NCI-H146 treated with DMSO at 0.1 percent for 48 hours (cell line): ENCODE measurements around the gene FBXL7.

ENCODE experiments used
- DNase-seq: peaks from one replicate; lab custom pipeline; 2025; ENCODE audit not compliant: unreplicated experiment; lab: John Stamatoyannopoulos, UW

Gene FBXL7

GRCh38 chr5:15610216-15610615 lies 110.2 kb downstream of the FBXL7 start:
- no peak for DNase-seq

- DNase-seq: no peak
Observed at GRCh38 chr5:15611008-15611407, 111.0 kb downstream of the FBXL7 start.

GRCh38 chr5:15612915-15613635 lies 113.1 kb downstream of the FBXL7 start:
- DNase-seq: no peak

GRCh38 chr5:15614679-15615078 lies 114.7 kb downstream of the FBXL7 start:
- DNase-seq: no peak

- DNase-seq: no peak
Observed at GRCh38 chr5:15615859-15616258, 115.9 kb downstream of the FBXL7 start.

- DNase-seq: no peak
Observed at GRCh38 chr5:15618938-15619337, 119.0 kb downstream of the FBXL7 start.

GRCh38 chr5:15620501-15620900 lies 120.5 kb downstream of the FBXL7 start:
- no peak for DNase-seq

- DNase-seq: no peak
Observed at GRCh38 chr5:15621094-15621493, 121.1 kb downstream of the FBXL7 start.

- DNase-seq: no peak
Observed at GRCh38 chr5:15623794-15624193, 123.8 kb downstream of the FBXL7 start.

GRCh38 chr5:15627109-15627508 lies 127.1 kb downstream of the FBXL7 start:
- no peak for DNase-seq

GRCh38 chr5:15627647-15628046 lies 127.7 kb downstream of the FBXL7 start:
- DNase-seq: no peak

- DNase-seq: no peak
Observed at GRCh38 chr5:15630441-15630840, 130.5 kb downstream of the FBXL7 start.

GRCh38 chr5:15634591-15635288 lies 134.8 kb downstream of the FBXL7 start:
- DNase-seq: no peak

GRCh38 chr5:15635289-15635616 lies 135.3 kb downstream of the FBXL7 start:
- no peak for DNase-seq

- no peak for DNase-seq
Observed at GRCh38 chr5:15637345-15637744, 137.4 kb downstream of the FBXL7 start.

- no peak for DNase-seq
Observed at GRCh38 chr5:15637886-15638285, 137.9 kb downstream of the FBXL7 start.

GRCh38 chr5:15638296-15638695 lies 138.3 kb downstream of the FBXL7 start:
- DNase-seq: no peak

- DNase-seq: no peak
Observed at GRCh38 chr5:15639288-15639687, 139.3 kb downstream of the FBXL7 start.

- no peak for DNase-seq
Observed at GRCh38 chr5:15640116-15640515, 140.1 kb downstream of the FBXL7 start.

- no peak for DNase-seq
Observed at GRCh38 chr5:15643731-15644130, 143.8 kb downstream of the FBXL7 start.

GRCh38 chr5:15645381-15646160 lies 145.6 kb downstream of the FBXL7 start:
- DNase-seq: no peak

- no peak for DNase-seq
Observed at GRCh38 chr5:15646371-15646770, 146.4 kb downstream of the FBXL7 start.
